ENCODE data around the gene BLOC1S4.

Gene BLOC1S4

GRCh38 chr4:6747294-6748051 is 31.5 kb downstream of the BLOC1S4 start:
- TF ChIP-seq EZH2phosphoT487 (IDR thresholded peaks at IDR 0.05; ENCODE audit: borderline replicate concordance) (no peak), CTCF (conservative IDR thresholded peaks at IDR 0.05; ENCODE audit: low read length) (no peak)
- no peaks in the 10 kb centered on the region for H3K36me3 ChIP-seq (ENCODE audit: insufficient read depth, low read length)
- no peaks in the 10 kb centered on the region for H3K27me3 ChIP-seq (ENCODE audit: insufficient read depth, low read length, poor library complexity, severe bottlenecking)
- no peaks in the 10 kb centered on the region for H3K9me2 ChIP-seq (replicated peaks; ENCODE audit: low read depth, low read length)
- H3K79me2 ChIP-seq (ENCODE audit: insufficient read depth, low read length): no peaks in the 10 kb centered on the region
- no peak overlapping the region for H3K4me3 ChIP-seq (ENCODE audit: low read length, poor library complexity, severe bottlenecking)
- H3K4me2 ChIP-seq (ENCODE audit: low read depth, low read length, poor library complexity, severe bottlenecking): no peak overlapping the region
- H3K9ac ChIP-seq (ENCODE audit: low read depth, low read length, poor library complexity, severe bottlenecking): no peak overlapping the region
- no peaks in the 10 kb centered on the region for H3F3A ChIP-seq (ENCODE audit: low read depth)
- H3K4me1 ChIP-seq (ENCODE audit: insufficient read depth, low read length, poor library complexity, severe bottlenecking): no peaks in the 10 kb centered on the region
- peak overlapping the region; percentile 89 for H2AFZ ChIP-seq (ENCODE audit: low read length)
- H3K9me3 ChIP-seq (ENCODE audit: insufficient read depth, low read depth, low read length): no peaks in the 10 kb centered on the region
- H4K20me1 ChIP-seq (ENCODE audit: insufficient read depth, low read length, poor library complexity, severe bottlenecking): no peaks in the 10 kb centered on the region

GRCh38 chr4:6748286-6748685 is 32.3 kb downstream of the BLOC1S4 start:
- no peaks in the 10 kb centered on the region for H3K79me2 ChIP-seq (ENCODE audit: insufficient read depth, low read length)
- H3K9me2 ChIP-seq (replicated peaks; ENCODE audit: low read depth, low read length): no peaks in the 10 kb centered on the region
- H3K36me3 ChIP-seq (ENCODE audit: insufficient read depth, low read length): no peaks in the 10 kb centered on the region
- H3K9ac ChIP-seq (ENCODE audit: low read depth, low read length, poor library complexity, severe bottlenecking): no peak overlapping the region
- no peak overlapping the region for H3K4me2 ChIP-seq (ENCODE audit: low read depth, low read length, poor library complexity, severe bottlenecking)
- H2AFZ ChIP-seq (ENCODE audit: low read length): no peak overlapping the region
- H3K9me3 ChIP-seq (ENCODE audit: insufficient read depth, low read depth, low read length): no peaks in the 10 kb centered on the region
- TF ChIP-seq CTCF (conservative IDR thresholded peaks at IDR 0.05; ENCODE audit: low read length) (no peak), EZH2phosphoT487 (IDR thresholded peaks at IDR 0.05; ENCODE audit: borderline replicate concordance) (no peak)
- no peaks in the 10 kb centered on the region for H4K20me1 ChIP-seq (ENCODE audit: insufficient read depth, low read length, poor library complexity, severe bottlenecking)
- no peak overlapping the region for H3K4me3 ChIP-seq (ENCODE audit: low read length, poor library complexity, severe bottlenecking)
- H3F3A ChIP-seq (ENCODE audit: low read depth): no peaks in the 10 kb centered on the region
- no peaks in the 10 kb centered on the region for H3K27me3 ChIP-seq (ENCODE audit: insufficient read depth, low read length, poor library complexity, severe bottlenecking)
- no peaks in the 10 kb centered on the region for H3K4me1 ChIP-seq (ENCODE audit: insufficient read depth, low read length, poor library complexity, severe bottlenecking)

DNA sequence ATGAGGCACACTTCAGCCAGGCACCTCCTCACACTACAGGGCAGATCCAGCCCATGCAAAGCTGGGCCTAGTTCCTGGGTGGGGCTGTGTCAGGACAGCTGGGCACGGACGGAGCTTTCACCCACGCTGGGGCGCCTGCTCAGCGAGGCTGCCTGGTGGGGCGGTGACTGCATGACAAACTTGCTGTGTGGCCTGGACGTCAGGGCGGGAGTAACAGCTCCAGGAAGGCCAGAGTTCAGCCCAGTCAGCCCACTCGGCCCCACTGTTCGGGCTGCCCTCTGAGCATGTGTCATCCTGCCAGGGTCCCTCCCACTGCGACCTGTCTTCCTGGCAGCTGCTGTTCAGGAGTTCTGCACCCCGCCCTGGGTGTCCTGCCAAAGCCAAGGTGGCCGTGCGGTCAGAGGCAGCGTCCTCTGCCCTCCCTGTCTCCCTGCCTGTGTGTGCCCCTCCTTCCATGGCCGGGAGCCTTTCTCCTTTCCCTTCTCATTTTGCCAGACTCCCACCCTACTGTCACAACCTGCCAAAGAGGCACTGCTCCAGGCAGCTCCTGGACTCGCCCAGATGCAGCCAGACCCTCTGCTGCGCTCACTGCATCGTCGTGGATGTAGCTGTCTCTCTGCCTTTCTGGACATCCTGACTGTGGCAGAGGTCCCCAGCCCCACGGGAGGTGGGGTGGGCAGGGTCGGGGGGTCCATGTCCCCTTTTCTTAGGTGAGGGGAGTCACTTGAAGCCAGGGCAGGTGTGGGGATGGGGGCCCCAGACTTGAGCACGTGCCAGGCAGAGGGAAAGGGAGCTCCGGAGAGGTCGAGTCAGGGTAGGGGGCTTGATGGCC is 33.6 kb downstream of the BLOC1S4 start:
- no peaks in the 10 kb centered on the region for H3K9me3 ChIP-seq (ENCODE audit: insufficient read depth, low read depth, low read length)
- H3K36me3 ChIP-seq (ENCODE audit: insufficient read depth, low read length): no peaks in the 10 kb centered on the region
- H3K4me1 ChIP-seq (ENCODE audit: insufficient read depth, low read length, poor library complexity, severe bottlenecking): no peaks in the 10 kb centered on the region
- no peaks in the 10 kb centered on the region for H4K20me1 ChIP-seq (ENCODE audit: insufficient read depth, low read length, poor library complexity, severe bottlenecking)
- no peaks in the 10 kb centered on the region for H3F3A ChIP-seq (ENCODE audit: low read depth)
- no peaks in the 10 kb centered on the region for H3K27me3 ChIP-seq (ENCODE audit: insufficient read depth, low read length, poor library complexity, severe bottlenecking)
- no peak overlapping the region for H2AFZ ChIP-seq (ENCODE audit: low read length)
- TF ChIP-seq CTCF (conservative IDR thresholded peaks at IDR 0.05; ENCODE audit: low read length) (no peak), EZH2phosphoT487 (IDR thresholded peaks at IDR 0.05; ENCODE audit: borderline replicate concordance) (no peak)
- no peaks in the 10 kb centered on the region for H3K79me2 ChIP-seq (ENCODE audit: insufficient read depth, low read length)
- no peaks in the 10 kb centered on the region for H3K9me2 ChIP-seq (replicated peaks; ENCODE audit: low read depth, low read length)
- H3K4me3 ChIP-seq (ENCODE audit: low read length, poor library complexity, severe bottlenecking): no peak overlapping the region
- no peak overlapping the region for H3K4me2 ChIP-seq (ENCODE audit: low read depth, low read length, poor library complexity, severe bottlenecking)
- no peak overlapping the region for H3K9ac ChIP-seq (ENCODE audit: low read depth, low read length, poor library complexity, severe bottlenecking)

Data from Loucy (cell line).